GM21528 (cell line): ENCODE data around the gene RHBDL1.
A peak's percentile ranks its signal among the peaks of the same experiment; 100 is the strongest.

ENCODE experiments used
- ATAC-seq: cut with Tn5 transposase; IDR thresholded peaks from one replicate; pipeline ENCODE4 v1.9.1; 2021; ENCODE audit warnings: mild to moderate bottlenecking, moderate library complexity; ENCODE audit not compliant: unreplicated experiment, low FRiP score

The RHBDL1 gene

DNA sequence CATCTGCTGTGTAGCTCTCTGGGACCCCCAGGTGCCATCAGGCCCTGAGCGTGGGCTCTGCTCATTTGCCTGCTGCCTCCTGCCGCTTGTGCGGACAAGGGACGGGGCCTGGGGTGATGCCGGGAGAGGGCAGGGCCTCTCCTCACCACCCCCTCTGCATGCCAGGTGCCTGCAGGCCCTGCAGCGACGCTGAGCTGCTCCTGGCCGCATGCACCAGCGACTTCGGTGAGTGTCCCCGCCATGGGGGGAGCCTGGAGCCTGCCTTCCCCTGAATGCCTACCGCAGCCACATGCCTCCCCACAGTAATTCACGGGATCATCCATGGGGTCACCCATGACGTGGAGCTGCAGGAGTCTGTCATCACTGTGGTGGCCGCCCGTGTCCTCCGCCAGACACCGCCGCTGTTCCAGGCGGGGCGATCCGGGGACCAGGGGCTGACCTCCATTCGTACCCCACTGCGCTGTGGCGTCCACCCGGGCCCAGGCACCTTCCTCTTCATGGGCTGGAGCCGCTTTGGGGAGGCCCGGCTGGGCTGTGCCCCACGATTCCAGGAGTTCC, 41.4 kb downstream of the RHBDL1 start:
- no peak for ATAC-seq

DNA sequence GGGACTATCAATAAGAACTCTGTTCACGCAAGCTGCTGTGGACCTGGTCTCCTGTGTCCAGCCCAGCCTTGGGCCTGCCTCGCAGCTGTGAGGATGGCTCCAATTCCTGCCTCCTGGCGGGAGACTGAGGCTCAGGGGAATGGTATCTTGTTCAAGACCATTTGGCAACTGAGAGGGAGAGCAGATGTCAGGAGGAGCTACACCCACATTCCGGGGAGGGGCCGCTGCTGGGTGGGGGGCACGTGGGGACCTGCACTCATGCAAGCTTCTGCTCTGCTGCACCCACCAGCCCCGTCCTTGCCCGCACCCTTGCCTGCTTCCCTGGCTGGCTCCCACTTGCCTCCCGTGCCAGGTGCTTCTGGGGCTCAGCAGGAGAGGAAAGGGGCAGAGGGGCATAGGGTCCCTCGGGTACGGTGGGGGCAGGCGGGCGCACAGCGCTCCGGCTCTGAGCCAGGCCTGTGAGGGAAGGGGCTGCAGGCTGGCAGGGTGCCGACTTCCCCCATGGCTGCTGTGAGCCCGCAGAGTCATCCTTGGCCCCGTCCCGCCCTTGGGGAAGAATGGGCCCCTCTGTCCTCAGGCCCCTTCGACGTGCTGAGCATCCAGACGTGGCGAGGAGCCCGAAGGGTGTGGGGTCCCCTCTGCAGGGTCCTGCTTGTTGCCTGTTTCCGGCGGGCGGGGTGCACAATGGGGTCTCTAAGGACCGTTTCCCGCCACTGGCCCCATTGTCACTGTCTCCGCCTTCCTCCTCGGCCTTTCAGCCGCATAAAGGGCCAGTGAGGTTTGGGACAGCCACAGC, 42.2 kb downstream of the RHBDL1 start:
- no peak for ATAC-seq

DNA sequence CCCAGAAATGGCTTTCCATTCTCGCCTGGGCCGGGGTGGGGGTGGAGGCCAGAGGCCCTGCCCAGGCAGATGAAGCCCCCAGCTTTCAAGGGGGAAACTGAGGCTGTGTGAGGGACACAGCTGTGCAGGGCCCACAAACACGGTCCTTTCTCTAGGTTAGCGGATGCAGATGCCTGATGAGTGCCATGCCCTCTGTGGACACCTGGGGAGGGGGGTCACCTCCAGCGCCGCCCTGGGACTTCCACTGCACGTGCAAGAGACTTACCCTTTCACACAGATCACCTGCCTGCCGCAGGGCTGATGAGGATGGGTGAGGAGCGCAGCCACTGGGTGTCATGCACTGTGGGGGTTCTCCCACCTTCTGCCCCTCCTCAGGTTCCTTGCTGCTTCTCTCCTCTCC, 42.9 kb downstream of the RHBDL1 start:
- no peak for ATAC-seq

DNA sequence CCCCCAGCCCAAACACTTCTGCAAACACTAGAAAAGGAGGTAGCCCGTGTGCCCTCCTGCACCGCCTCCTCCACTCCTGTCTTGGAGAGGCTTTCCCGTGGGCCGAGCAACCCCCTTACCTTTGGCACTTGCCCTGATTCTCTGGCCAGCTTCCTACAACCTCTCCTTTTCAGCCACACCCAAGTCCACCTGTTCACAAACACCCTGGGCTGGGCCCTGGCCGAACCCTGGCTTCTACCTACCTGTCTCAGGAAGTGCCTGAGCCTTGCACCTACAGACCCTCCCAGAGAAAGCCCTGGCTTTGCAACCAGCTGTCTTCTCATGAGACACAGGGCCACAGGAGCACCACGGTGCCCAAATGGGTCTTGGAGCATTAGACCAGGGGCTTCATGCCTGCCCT, 43.5 kb downstream of the RHBDL1 start:
- no peak for ATAC-seq

DNA sequence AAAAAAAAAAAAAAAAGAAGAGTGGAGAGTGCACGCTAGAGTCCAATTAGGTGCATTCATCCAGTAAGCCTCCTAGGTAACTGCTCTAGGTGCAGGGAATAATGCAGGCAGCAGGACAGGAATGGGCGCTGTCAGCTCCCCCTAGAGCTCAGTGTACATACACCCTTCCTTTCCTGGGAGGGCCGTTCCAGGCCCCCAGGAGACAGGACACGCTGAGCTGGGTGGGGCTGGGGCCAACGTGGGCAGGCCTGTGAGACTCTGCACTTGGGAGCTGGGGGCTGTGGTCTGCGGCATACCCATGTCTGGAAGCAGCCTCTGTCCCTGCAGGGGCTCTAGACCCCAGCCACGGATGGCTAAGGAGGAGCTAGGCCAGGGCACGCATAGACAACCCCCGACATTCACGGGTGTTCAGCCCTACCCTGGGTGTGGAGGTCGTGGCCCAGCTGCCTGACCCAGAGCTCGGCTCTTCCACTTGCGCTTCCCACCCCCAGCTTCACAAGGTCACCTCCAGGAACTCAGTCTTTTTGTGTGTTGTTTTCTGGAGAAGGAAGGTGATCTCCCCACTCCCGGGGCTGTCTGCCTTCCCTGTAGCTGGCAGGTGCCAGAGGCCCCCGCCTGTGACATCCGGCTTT, 44.5 kb downstream of the RHBDL1 start:
- no peak for ATAC-seq

DNA sequence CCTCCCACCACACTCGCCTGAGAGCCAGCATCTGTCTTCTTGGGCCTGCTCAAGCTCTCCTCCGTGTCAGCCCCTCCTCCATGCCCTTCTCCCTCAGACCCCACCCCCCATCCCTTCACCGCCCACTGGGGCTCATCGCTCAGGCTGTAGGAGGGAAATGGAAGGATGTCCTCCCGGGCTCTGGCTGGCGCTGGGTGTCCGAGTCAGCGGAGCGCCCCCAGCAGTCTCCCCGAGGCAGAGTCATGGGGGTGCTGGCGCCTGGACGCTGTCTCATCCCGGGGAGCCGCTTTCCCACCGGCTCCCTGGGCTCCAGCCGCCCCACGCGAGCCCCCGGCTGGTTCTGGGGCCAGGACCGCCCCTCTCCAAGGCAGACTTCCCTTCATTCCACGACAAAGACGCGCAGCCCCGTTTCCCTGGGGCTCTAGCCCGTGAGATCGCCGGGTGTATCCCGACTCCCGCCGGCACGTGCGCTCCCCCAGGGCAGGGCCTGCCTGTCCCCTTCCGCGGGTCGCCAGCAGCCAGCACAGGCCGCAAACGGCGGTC, 45.0 kb downstream of the RHBDL1 start:
- ATAC-seq = no peak

DNA sequence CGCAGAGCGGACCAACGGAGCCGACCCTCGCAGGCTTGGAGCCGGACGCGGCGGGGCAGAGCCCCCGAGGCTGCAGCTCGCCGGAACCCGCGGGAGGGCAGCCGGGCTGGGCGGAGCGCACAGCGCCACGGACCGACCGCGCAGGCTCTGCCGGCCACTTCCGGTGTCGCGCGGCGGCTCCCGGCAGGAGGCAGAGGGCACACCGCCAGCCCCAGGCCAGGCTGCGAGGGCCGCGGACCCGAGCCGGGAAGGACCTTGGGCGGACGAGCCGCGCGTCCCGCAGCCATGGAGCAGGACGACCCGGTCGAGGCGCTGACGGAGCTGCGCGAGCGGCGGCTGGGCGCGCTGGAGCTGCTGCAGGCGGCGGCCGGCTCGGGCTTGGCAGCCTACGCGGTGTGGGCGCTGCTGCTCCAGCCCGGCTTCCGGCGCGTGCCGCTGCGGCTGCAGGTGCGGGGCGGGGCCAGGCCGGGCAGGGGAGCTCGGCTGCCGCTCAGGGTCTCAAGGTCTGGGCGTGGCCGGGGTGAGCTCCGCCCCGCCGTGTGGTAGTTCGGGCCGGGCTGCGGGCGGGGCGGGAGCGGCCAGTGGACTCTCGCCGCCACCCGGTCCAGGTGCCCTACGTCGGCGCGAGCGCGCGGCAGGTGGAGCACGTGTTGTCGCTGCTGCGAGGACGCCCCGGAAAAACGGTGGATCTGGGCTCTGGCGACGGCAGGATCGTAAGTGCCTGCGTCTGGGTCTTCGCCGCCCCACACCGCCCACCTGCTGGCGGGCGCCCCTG, 45.7 kb downstream of the RHBDL1 start, which contains the start of gene ANTKMT:
Gene ANTKMT, plus strand, starts transcription at position 157 of the 775 bp plus-strand sequence. Its CDS starts 129 bp downstream, at position 286.
- ATAC-seq = peak; percentile 53

DNA sequence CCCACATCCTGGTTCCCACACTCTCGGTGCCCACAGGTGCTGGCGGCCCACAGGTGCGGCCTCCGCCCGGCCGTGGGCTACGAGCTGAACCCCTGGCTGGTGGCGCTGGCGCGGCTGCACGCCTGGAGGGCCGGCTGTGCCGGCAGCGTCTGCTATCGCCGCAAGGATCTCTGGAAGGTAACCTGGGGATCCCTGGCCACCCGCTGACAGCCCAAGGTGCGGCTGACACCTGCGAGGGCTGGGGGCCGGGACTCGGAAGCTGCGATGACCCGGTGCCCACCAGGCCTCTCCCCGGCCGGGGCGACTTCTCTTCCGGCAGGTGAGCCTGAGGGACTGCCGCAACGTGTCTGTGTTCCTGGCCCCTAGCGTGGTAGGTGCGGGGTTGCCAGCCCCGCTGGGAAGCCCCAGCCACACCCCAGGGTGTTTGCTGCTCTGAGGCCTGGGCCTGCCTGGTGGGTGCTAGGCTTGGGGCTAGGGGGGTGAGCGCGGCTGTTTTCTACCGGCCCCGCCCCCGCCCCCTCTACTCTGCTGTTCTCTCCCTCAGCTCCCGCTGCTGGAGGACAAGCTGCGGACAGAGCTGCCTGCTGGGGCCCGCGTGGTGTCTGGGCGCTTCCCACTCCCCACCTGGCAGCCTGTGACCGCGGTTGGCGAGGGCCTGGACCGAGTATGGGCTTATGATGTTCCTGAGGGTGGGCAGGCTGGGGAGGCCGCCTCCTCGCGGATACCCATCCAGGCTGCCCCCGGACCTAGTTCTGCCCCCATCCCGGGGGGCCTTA, 46.5 kb downstream of the RHBDL1 start:
- ATAC-seq = no peak

DNA sequence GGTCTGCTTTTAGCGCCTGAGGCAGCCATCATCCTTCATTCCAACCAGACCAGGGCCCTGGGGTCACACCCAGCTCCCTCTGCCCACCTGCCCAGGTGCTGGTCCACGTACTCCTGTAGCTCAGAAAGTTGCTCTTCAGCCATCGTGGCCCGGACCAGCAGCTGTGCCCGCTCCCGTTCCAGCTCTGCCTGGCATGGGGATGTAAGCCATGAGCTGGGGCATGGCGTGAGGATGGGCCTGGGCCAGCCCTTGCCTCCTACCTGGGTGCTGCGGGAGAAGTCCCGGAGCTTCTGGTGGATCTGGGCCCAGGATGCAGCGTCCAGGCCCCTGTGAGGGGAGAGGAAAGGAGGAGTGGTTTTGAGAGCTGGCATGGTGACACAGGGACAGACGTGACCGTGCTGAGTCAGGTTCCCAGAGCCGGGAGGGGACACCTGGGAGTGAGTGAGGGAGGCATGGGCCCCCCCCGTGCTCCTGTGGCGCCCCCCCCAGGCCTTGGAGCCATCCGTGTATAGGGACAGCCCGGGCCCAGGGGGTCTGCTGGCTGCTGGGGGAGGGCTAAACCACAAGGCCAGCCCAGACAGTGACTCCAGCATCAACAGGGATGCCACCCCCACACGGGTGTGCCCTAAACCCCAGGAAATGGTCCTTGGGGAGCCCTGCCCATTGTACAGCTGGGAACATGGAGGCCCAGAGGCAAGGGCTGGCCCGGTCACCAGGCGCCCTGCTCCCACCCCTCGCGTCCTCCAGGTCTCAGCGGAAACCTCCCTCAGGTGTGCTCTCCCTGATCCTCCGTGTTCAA, 47.6 kb downstream of the RHBDL1 start:
- ATAC-seq = no peak

DNA sequence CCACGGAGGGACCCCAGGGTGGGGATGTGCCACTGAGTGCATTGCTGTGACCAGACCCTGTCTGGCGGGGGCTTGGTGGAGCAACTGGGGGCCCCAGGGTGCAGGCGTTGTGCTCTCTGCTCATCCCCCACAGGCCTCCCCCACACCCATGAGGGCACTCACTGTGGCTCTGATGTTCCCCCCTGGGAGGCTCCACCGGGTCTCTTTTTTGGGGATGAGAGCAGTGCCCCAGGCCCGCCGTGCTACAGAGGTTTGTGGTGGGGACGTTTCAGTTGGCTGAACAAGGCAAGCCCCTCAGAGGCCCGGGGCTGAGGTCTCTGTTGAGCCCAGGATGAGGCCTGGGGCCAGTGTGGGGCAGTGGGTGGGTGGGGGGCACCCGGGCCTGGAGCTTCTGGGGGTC, 48.2 kb downstream of the RHBDL1 start:
- ATAC-seq = no peak

DNA sequence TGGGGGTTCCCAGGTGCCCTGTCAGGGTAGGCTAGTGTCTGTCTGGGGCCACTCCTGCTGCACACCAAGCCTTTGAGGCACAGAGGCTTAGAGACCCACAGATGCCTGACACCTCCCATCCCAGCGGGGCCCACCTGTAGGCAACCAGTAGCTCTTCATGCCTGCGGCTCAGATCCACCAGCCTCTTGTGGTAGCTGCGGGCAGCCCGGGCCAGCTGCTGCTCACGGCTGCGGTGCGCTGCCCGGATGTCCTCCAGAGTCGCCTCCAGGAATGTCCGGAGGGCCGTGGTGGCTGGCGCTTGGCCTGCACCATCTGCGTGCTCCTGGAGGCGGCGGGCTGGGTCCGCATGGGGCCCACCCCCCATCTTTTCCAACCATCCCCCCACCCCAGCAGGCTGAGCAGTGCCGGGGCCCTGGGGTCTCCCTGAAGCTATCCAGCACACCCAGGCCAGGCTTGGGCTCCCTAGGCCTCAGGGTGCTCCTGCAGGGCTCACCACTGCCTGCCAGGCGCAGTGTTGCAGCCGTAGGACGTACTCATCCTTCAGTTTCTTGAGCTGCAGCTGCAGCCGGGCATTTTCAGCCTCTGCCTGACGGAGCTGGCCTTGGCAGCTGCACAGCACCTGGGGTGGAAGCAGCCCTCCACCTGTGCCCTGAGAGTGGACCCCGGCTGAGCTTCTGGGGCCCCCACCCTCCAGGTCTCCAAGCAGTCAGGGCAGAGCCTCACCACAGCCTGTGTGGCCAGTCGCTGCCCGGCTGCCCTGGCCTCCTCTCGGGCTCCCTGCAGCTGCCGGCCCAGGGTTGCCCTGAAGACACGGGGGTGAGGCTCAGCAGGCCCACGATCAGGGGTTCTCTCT, 48.9 kb downstream of the RHBDL1 start:
- ATAC-seq = no peak

DNA sequence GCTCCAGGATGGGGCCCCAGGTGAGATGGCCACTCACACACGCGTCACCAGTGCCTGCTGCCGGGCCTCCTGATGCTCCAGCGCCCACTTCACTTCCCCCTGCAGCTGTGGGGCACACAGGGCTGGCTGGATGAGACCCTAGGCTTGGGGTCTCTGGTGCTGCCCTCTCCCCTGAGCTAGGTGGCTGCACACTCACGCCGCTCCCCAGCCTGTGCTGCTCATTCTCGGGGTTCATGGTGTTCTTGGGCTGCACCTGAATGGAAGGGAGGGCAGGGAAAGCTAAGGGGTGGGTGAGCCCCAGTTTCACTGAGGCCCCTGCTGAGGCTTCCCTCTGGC, 49.5 kb downstream of the RHBDL1 start:
- ATAC-seq = no peak

DNA sequence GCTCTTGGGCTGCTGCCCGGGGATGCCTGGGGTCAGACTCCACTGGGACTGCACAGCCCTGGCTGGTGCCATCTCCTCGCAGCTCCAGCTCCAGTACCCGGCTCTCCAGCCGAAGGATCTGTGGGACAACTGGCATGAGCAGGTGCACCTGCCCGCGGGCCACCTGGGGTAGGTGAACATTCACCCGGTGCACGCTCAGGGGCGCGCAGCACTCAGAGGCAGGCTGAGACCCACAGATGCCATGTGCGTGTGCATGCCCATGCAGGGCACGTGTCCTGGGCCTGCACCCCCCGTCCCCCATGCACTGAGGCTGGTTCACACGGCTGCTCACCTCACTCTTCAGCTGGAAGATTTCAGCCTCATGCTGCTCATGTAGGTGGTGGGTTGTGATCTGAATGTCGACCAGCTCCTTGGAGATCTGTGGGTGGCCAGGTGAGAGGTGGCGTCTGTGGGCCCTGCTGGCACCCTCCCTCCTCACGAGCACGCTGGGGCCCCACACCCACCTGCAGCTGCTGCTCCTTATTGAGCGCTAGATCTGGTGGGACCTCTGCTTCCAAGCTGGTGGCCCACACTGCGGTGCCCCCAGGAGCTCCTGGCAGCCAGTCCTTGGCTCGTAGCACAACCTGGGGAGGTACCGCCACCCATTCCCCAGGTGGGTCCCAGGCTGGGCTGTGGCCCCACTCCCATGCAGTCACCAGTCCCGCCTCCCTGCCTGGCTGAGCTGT, 50.2 kb downstream of the RHBDL1 start:
- no peak for ATAC-seq

DNA sequence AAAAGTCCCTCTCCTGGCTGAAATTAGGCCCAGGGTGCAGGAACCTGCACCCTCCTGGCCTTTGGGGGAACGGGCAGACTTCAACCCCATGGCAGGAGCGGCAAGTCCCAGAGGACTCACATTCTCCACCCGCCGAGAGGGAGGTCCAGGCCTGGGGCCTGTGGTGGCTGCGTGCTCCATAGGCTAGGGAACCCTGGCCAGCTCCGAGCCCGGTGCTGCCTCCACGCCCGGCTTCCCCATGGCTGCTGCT, 50.6 kb downstream of the RHBDL1 start:
- no peak for ATAC-seq

DNA sequence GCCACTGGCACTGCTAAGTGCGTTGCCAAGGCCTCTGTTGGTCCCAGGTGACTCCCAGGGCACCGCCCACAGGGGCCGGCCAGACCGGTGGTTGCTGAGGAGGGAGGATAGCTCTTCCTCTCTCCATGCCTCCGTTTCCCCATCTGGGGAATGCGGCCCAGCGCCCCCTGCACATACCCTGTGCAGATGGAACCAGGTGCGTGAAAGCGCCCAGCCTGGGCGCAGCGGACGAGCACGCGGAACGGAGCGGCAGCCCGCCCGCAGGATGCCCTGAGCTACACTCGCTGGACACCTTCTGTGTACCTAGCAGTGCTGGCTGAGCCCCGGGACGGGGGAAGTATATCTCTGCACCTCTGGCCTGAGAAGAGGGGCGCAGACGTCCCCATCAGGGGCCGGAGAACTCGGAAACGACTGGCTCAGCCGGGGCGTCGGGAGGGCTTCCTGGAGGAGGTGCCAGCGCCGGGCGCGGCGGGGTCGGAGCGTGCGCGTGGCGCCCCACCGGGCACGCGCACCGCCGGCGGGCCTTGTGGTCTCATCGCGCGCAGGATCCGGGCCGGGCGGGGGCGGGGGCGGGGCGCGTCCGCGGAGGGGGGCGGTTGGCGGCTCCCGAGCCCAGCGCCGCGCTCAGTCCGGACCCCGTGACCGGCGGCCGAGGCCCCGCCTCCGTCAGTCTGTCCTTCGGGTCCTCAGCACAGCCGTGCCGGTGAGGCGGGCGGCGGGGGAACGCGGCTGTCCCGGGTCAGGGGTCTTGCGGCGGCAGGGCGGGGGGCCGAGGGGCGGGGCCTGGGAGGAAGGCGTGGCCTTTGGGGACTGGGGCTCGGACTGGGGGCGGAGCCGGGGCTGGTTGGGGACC, 51.2 kb downstream of the RHBDL1 start, which contains the start of the genes CCDC78 and HAGHL:
Gene CCDC78, minus strand, starts transcription at position 6 of the 853 bp plus-strand sequence. CDS start 76 bp downstream, outside the sequence.
Gene HAGHL, plus strand, starts transcription at position 669 of the 853 bp plus-strand sequence. CDS start 404 bp downstream, outside the sequence.
- ATAC-seq = no peak

DNA sequence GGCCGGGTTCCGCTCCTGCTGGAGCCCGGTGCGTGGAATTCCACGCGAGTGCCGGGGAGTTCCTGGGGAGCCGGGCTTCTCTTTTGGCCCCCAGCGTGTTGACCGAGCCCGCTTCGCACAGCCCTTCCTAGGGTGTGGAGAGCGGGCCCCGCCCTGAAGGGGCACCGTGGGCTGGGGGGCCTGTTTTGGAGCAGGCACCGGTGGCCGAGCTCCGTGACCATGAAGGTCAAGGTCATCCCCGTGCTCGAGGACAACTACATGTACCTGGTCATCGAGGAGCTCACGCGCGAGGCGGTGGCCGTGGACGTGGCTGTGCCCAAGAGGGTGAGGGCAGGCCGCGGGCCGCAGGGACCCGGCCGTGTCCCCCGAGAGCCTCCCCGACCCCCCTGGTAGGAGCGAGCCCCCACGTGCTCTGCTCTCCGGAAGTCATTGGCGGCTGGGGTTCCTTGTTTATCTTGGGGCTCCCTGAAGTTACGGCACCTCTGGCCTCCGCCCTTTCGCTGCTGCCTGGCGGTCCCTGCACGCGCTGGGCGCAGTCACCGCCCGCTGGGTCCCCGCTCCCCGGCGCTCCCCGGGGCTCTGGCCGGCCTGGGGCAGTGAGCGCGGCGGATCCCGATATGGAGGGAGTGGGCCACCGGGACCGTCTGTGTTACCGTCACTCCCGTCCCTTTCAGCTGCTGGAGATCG, 52.0 kb downstream of the RHBDL1 start:
- ATAC-seq = no peak
